ENCODE data around the gene CROCC2. TPM values are rescaled to one million over a fixed set of nuclear protein-coding genes. Genes with fewer than 3 reads are reported as not detected.

The CROCC2 gene
- total RNA-seq, 1 donor from 2014 or later: 0.23 TPM

- no peak for DNase-seq (ENCODE audit: low spot score)
Measured at GRCh38 chr2:241035818-241036396, 129.8 kb downstream of the CROCC2 start.

GRCh38 chr2:241036397-241036963, 130.3 kb downstream of the CROCC2 start:
- no peak for DNase-seq (ENCODE audit: low spot score)

- DNase-seq (ENCODE audit: low spot score): no peak
Measured at GRCh38 chr2:241036964-241037421, 130.9 kb downstream of the CROCC2 start.

GRCh38 chr2:241037498-241037897, 131.4 kb downstream of the CROCC2 start:
- DNase-seq (ENCODE audit: low spot score): no peak

- no peak for DNase-seq (ENCODE audit: low spot score)
Measured at GRCh38 chr2:241038374-241039180, 132.4 kb downstream of the CROCC2 start.

- no peak for DNase-seq (ENCODE audit: low spot score)
Measured at GRCh38 chr2:241039416-241039815, 133.3 kb downstream of the CROCC2 start.

- DNase-seq (ENCODE audit: low spot score): no peak
Measured at GRCh38 chr2:241040081-241040803, 134.1 kb downstream of the CROCC2 start.

- DNase-seq (ENCODE audit: low spot score): no peak
Measured at GRCh38 chr2:241041589-241042158, 135.5 kb downstream of the CROCC2 start.

Other genes with a start within 250 kb of the CROCC2 start
- gene AQP12B, start 223.5 kb upstream of the CROCC2 start, total RNA-seq: not detected
- gene AQP12A, start 214.5 kb upstream of the CROCC2 start, total RNA-seq: not detected
- 1.2 TPM for gene KIF1A, start 86.1 kb upstream of the CROCC2 start, total RNA-seq
- 0.31 TPM for gene AGXT, start 37.5 kb upstream of the CROCC2 start, total RNA-seq
- gene MAB21L4, start 10.2 kb upstream of the CROCC2 start, total RNA-seq: 2.5 TPM
- 41.8 TPM for gene SNED1, start 92.3 kb downstream of the CROCC2 start, total RNA-seq
- gene MTERF4, start 196.0 kb downstream of the CROCC2 start, total RNA-seq: 37.6 TPM
- 17.4 TPM for gene PASK, start 243.1 kb downstream of the CROCC2 start, total RNA-seq
- gene PPP1R7, start 244.1 kb downstream of the CROCC2 start, total RNA-seq: 73.4 TPM